ENCODE data around the gene EEIG1.

EEIG1 gene

GRCh38 chr9:127966416-127967150, 14.2 kb downstream of the EEIG1 start:
- Histone ChIP-seq H3K36me3 (ENCODE audit: insufficient read depth) (no peaks in the 10 kb centered on the region), H3K27ac (no peak overlapping the region), H3K79me2 (ENCODE audit: insufficient read depth, low read depth) (peaks cover 27% of the 10 kb centered on the region), H4K20me1 (ENCODE audit: insufficient read depth) (no peaks in the 10 kb centered on the region), H3K9ac (no peak overlapping the region), H3K4me3 (IDR thresholded peaks at IDR 0.05; ENCODE audit: insufficient read depth, low read depth, low read length) (no peak overlapping the region), H2AFZ (ENCODE audit: low read depth) (no peak overlapping the region), H3K27me3 (ENCODE audit: insufficient read depth, low read depth) (no peaks in the 10 kb centered on the region), H3K4me2 (no peak overlapping the region), H3K4me1 (ENCODE audit: low read depth, poor library complexity, severe bottlenecking) (peaks cover 53% of the 10 kb centered on the region)
- TF ChIP-seq, protein P1, sequence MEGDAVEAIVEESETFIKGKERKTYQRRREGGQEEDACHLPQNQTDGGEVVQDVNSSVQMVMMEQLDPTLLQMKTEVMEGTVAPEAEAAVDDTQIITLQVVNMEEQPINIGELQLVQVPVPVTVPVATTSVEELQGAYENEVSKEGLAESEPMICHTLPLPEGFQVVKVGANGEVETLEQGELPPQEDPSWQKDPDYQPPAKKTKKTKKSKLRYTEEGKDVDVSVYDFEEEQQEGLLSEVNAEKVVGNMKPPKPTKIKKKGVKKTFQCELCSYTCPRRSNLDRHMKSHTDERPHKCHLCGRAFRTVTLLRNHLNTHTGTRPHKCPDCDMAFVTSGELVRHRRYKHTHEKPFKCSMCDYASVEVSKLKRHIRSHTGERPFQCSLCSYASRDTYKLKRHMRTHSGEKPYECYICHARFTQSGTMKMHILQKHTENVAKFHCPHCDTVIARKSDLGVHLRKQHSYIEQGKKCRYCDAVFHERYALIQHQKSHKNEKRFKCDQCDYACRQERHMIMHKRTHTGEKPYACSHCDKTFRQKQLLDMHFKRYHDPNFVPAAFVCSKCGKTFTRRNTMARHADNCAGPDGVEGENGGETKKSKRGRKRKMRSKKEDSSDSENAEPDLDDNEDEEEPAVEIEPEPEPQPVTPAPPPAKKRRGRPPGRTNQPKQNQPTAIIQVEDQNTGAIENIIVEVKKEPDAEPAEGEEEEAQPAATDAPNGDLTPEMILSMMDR (conservative IDR thresholded peaks at IDR 0.05; ENCODE audit: low read depth, low read length) = no peak

- Histone ChIP-seq H3K4me2 (no peak overlapping the region), H3K4me3 (IDR thresholded peaks at IDR 0.05; ENCODE audit: insufficient read depth, low read depth, low read length) (no peak overlapping the region), H3K36me3 (ENCODE audit: insufficient read depth) (no peaks in the 10 kb centered on the region), H2AFZ (ENCODE audit: low read depth) (no peak overlapping the region), H3K79me2 (ENCODE audit: insufficient read depth, low read depth) (peaks cover 32% of the 10 kb centered on the region), H3K4me1 (ENCODE audit: low read depth, poor library complexity, severe bottlenecking) (peaks cover 46% of the 10 kb centered on the region), H3K27me3 (ENCODE audit: insufficient read depth, low read depth) (no peaks in the 10 kb centered on the region), H4K20me1 (ENCODE audit: insufficient read depth) (no peaks in the 10 kb centered on the region), H3K9ac (no peak overlapping the region), H3K27ac (no peak overlapping the region)
- TF ChIP-seq, protein P1 (conservative IDR thresholded peaks at IDR 0.05; ENCODE audit: low read depth, low read length) = no peak
These were observed 14.8 kb downstream of the EEIG1 start for GRCh38 chr9:127965953-127966352.

- TF ChIP-seq, protein P1 (conservative IDR thresholded peaks at IDR 0.05; ENCODE audit: low read depth, low read length) = no peak
- Histone ChIP-seq H3K36me3 (ENCODE audit: insufficient read depth) (no peaks in the 10 kb centered on the region), H3K4me3 (IDR thresholded peaks at IDR 0.05; ENCODE audit: insufficient read depth, low read depth, low read length) (no peak overlapping the region), H3K4me2 (no peak overlapping the region), H4K20me1 (ENCODE audit: insufficient read depth) (no peaks in the 10 kb centered on the region), H3K27ac (no peak overlapping the region), H3K27me3 (ENCODE audit: insufficient read depth, low read depth) (no peaks in the 10 kb centered on the region), H2AFZ (ENCODE audit: low read depth) (no peak overlapping the region), H3K9ac (no peak overlapping the region), H3K79me2 (ENCODE audit: insufficient read depth, low read depth) (peaks cover 22% of the 10 kb centered on the region), H3K4me1 (ENCODE audit: low read depth, poor library complexity, severe bottlenecking) (peaks cover 28% of the 10 kb centered on the region)
These were observed 17.3 kb downstream of the EEIG1 start for GRCh38 chr9:127963359-127964064.

DNA sequence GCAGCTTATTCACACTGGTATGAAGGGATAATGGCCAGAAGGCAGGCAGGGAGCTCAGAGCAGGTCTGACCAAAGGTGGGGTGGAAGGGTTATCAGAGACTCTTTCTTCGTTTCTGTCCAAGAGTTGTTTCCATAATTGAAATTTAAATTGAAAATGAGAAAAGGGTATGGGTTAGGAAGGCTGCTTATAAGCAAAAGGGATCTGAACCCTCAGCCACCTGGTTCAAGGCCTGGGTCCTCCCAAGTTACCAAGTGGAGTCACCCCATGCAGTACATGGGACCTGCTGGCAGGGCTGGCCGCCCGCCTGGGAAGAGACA, 17.8 kb downstream of the EEIG1 start:
- peaks cover 17% of the 10 kb centered on the region; the same call in 1 of the 2 replicates for H3K79me2 ChIP-seq (ENCODE audit: insufficient read depth, low read depth)
- H2AFZ ChIP-seq (ENCODE audit: low read depth) = no peak overlapping the region
- no peak overlapping the region for H3K4me3 ChIP-seq (IDR thresholded peaks at IDR 0.05; ENCODE audit: insufficient read depth, low read depth, low read length)
- no peaks in the 10 kb centered on the region for H4K20me1 ChIP-seq (ENCODE audit: insufficient read depth)
- peaks cover 23% of the 10 kb centered on the region for H3K4me1 ChIP-seq (ENCODE audit: low read depth, poor library complexity, severe bottlenecking)
- no peaks in the 10 kb centered on the region for H3K36me3 ChIP-seq (ENCODE audit: insufficient read depth)
- no peak overlapping the region for H3K9ac ChIP-seq
- no peak overlapping the region for H3K27ac ChIP-seq
- no peak overlapping the region for H3K4me2 ChIP-seq
- TF ChIP-seq, protein P1 (conservative IDR thresholded peaks at IDR 0.05; ENCODE audit: low read depth, low read length) = no peak
- H3K27me3 ChIP-seq (ENCODE audit: insufficient read depth, low read depth) = no peaks in the 10 kb centered on the region
